GM18511 (cell line): ENCODE measurements around the gene ABHD17A.

Source experiments
- ATAC-seq: cut with Tn5 transposase; IDR thresholded peaks from one replicate; pipeline ENCODE4 v1.9.1; 2021; ENCODE audit warnings: mild to moderate bottlenecking, moderate library complexity; ENCODE audit not compliant: unreplicated experiment

The ABHD17A gene

GRCh38 chr19:1854542-1855039 is 30.7 kb downstream of the ABHD17A start:
- ATAC-seq, result no peak

- ATAC-seq, result no peak
Measured at GRCh38 chr19:1854039-1854541, 31.2 kb downstream of the ABHD17A start.

- ATAC-seq, result no peak
Measured at GRCh38 chr19:1853295-1854038, 31.8 kb downstream of the ABHD17A start.

GRCh38 chr19:1852581-1853128 is 32.6 kb downstream of the ABHD17A start:
- ATAC-seq, result no peak

- ATAC-seq, result no peak
Measured at GRCh38 chr19:1851654-1852580, 33.4 kb downstream of the ABHD17A start.

- no peak for ATAC-seq
Measured at GRCh38 chr19:1850809-1851653, 34.3 kb downstream of the ABHD17A start.

- no peak for ATAC-seq
Measured at GRCh38 chr19:1849886-1850398, 35.4 kb downstream of the ABHD17A start.

- no peak for ATAC-seq
Measured at GRCh38 chr19:1849132-1849474, 36.2 kb downstream of the ABHD17A start.

GRCh38 chr19:1848399-1849131 is 36.7 kb downstream of the ABHD17A start, which contains the start of gene REXO1:
REXO1 (minus strand) TSS chr19:1848483; CDS start chr19:1848358, 125 bp downstream.
- ATAC-seq, result peak; percentile 79

GRCh38 chr19:1847684-1848398 is 37.5 kb downstream of the ABHD17A start:
- peak; percentile 34 for ATAC-seq

GRCh38 chr19:1847348-1847683 is 38.0 kb downstream of the ABHD17A start:
- no peak for ATAC-seq

GRCh38 chr19:1846517-1847204 is 38.6 kb downstream of the ABHD17A start:
- ATAC-seq, result no peak

- no peak for ATAC-seq
Measured at GRCh38 chr19:1845642-1846041, 39.7 kb downstream of the ABHD17A start.

GRCh38 chr19:1845125-1845515 is 40.2 kb downstream of the ABHD17A start:
- ATAC-seq, result no peak

GRCh38 chr19:1844513-1845124 is 40.7 kb downstream of the ABHD17A start:
- no peak for ATAC-seq

GRCh38 chr19:1843646-1844394 is 41.5 kb downstream of the ABHD17A start:
- no peak for ATAC-seq

- no peak for ATAC-seq
Measured at GRCh38 chr19:1843116-1843515, 42.2 kb downstream of the ABHD17A start.
